ENCODE data around the gene MYF5.

Gene MYF5

DNA sequence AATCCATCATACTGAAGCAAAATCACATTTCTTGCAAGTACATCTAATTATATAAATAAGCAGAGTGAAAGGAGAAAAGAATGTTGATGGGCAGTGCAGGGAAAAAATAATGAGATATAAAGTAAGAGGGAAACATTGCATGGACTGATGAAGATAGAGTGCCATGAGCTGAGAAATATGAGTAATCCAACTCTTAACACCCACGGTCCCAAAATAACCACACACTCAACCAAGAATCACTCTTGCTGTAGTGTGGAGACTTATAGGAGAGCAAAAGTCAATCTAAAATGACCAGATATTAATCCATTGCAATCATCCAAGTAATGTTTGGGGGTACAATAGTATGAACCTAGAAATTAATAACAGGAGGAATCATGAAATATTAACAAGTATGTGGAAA is 40.2 kb downstream of the MYF5 start:
- no peak for DNase-seq (ENCODE audit: low read depth in 3 of 3, low spot score in 1 of 3)

DNA sequence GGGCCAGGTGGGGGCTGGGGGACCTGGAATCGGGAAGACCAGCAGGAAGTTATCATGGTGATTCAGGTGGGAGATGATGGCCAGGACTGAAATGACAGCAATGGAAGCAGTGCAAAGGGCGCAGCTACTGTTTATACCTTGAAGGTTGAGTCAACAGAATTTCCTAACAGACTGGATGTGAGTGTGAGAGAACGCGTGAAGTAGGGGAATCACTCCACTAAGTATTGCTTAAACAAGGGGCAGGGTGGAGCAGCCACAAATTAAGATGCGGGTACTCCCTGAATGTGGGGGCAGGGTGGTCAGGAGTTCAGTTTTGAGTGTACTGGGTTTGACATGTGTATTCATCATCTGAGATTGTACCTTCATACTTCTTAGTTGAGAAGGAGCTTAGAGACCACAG is 45.1 kb downstream of the MYF5 start:
- no peak for DNase-seq (ENCODE audit: low read depth in 3 of 3, low spot score in 1 of 3)

- DNase-seq (ENCODE audit: low read depth in 3 of 3, low spot score in 1 of 3): no peak
These were observed 47.2 kb downstream of the MYF5 start for GRCh38 chr12:80763874-80764273.

DNA sequence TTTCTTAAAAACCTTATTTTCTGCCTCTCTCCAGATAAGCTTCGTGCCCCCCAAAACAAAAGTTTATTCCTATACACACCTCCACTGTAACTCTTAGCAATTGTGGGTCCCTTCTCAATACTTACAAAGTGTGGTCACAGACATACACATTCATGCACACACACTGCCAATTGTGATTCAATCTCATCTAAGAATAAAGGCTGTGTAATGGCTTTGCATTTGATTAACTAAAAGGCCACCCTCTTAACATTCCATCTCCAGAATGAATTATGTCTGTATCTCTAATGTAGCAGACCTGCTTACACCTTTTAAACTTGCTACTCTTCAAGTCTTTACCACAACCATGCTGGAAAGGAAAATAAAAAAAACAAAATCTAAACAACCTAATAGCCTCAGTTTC is 49.5 kb downstream of the MYF5 start:
- no peak for DNase-seq (ENCODE audit: low read depth in 3 of 3, low spot score in 1 of 3)

DNA sequence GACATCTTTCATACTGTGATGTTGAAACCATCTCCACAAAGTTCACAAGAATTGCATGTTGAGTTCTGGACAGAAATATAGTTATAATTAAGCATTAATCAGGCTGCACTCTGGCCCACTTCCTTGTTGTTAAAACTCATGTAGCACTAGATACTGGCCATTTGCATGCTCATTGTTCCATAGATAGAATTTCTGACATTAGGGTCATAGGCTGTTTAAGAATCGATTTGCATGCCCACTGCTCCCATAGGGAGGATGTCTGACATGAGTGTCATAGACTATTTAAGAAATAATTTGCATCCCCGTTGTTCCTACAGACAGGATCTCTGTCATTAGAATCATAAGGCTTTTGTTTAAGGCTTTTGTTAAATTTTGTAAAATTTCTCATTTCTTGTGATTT is 50.2 kb downstream of the MYF5 start:
- DNase-seq (ENCODE audit: low read depth in 3 of 3, low spot score in 1 of 3): no peak
